ENCODE measurements around the gene TCF4.

Gene TCF4

DNA sequence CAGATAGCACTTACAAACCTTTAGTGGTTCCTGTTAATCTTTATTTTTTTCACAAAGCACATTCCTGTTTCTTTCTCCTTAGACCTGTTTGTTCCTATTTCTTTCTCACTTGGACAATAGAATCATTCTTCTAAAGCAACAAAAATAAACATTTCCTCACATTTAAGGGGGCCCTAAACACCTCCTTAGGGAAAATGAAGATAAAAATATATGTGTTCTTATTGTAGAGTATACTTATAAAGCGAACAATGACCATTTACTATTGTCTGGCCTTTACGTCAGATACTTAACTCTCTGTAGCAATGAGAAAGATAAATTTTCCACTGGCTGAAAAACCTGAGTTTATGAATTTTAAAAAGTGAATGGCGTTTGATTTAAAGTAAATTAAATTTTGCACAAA lies 234.6 kb downstream of the TCF4 start:
- no peak for ATAC-seq
- TF ChIP-seq ZC3H10 (CRISPR knock-in tag; IDR thresholded peaks at IDR 0.05) (no peak), BACH2 (CRISPR knock-in tag; IDR thresholded peaks at IDR 0.05; ENCODE audit: borderline replicate concordance) (no peak), RARB (CRISPR knock-in tag; IDR thresholded peaks at IDR 0.05) (no peak), GLIS3 (CRISPR knock-in tag; IDR thresholded peaks at IDR 0.05) (no peak), ESRRG (CRISPR knock-in tag; IDR thresholded peaks at IDR 0.05) (no peak), PPARA (CRISPR knock-in tag; IDR thresholded peaks at IDR 0.05; ENCODE audit: borderline replicate concordance) (no peak), ZFP3 (CRISPR knock-in tag; IDR thresholded peaks at IDR 0.05) (no peak), ZNF8 (CRISPR knock-in tag; IDR thresholded peaks at IDR 0.05) (no peak), ISL1 (CRISPR knock-in tag; IDR thresholded peaks at IDR 0.05) (no peak), ZFP30 (CRISPR knock-in tag; IDR thresholded peaks at IDR 0.05) (no peak), ARNTL (CRISPR knock-in tag; IDR thresholded peaks at IDR 0.05; ENCODE audit: borderline replicate concordance, low read depth) (no peak), ZNF70 (CRISPR knock-in tag; IDR thresholded peaks at IDR 0.05) (no peak)
- TF ChIP-seq, protein P1, sequence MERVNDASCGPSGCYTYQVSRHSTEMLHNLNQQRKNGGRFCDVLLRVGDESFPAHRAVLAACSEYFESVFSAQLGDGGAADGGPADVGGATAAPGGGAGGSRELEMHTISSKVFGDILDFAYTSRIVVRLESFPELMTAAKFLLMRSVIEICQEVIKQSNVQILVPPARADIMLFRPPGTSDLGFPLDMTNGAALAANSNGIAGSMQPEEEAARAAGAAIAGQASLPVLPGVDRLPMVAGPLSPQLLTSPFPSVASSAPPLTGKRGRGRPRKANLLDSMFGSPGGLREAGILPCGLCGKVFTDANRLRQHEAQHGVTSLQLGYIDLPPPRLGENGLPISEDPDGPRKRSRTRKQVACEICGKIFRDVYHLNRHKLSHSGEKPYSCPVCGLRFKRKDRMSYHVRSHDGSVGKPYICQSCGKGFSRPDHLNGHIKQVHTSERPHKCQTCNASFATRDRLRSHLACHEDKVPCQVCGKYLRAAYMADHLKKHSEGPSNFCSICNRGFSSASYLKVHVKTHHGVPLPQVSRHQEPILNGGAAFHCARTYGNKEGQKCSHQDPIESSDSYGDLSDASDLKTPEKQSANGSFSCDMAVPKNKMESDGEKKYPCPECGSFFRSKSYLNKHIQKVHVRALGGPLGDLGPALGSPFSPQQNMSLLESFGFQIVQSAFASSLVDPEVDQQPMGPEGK (CRISPR knock-in tag; IDR thresholded peaks at IDR 0.05; ENCODE audit: borderline replicate concordance), result no peak
- TF ChIP-seq, protein P2, sequence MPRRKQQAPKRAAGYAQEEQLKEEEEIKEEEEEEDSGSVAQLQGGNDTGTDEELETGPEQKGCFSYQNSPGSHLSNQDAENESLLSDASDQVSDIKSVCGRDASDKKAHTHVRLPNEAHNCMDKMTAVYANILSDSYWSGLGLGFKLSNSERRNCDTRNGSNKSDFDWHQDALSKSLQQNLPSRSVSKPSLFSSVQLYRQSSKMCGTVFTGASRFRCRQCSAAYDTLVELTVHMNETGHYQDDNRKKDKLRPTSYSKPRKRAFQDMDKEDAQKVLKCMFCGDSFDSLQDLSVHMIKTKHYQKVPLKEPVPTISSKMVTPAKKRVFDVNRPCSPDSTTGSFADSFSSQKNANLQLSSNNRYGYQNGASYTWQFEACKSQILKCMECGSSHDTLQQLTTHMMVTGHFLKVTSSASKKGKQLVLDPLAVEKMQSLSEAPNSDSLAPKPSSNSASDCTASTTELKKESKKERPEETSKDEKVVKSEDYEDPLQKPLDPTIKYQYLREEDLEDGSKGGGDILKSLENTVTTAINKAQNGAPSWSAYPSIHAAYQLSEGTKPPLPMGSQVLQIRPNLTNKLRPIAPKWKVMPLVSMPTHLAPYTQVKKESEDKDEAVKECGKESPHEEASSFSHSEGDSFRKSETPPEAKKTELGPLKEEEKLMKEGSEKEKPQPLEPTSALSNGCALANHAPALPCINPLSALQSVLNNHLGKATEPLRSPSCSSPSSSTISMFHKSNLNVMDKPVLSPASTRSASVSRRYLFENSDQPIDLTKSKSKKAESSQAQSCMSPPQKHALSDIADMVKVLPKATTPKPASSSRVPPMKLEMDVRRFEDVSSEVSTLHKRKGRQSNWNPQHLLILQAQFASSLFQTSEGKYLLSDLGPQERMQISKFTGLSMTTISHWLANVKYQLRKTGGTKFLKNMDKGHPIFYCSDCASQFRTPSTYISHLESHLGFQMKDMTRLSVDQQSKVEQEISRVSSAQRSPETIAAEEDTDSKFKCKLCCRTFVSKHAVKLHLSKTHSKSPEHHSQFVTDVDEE (CRISPR knock-in tag; IDR thresholded peaks at IDR 0.05), result no peak
- TF ChIP-seq, protein P3, sequence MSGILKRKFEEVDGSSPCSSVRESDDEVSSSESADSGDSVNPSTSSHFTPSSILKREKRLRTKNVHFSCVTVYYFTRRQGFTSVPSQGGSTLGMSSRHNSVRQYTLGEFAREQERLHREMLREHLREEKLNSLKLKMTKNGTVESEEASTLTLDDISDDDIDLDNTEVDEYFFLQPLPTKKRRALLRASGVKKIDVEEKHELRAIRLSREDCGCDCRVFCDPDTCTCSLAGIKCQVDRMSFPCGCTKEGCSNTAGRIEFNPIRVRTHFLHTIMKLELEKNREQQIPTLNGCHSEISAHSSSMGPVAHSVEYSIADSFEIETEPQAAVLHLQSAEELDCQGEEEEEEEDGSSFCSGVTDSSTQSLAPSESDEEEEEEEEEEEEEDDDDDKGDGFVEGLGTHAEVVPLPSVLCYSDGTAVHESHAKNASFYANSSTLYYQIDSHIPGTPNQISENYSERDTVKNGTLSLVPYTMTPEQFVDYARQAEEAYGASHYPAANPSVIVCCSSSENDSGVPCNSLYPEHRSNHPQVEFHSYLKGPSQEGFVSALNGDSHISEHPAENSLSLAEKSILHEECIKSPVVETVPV (CRISPR knock-in tag; IDR thresholded peaks at IDR 0.05), result no peak
- TF ChIP-seq, protein P4, sequence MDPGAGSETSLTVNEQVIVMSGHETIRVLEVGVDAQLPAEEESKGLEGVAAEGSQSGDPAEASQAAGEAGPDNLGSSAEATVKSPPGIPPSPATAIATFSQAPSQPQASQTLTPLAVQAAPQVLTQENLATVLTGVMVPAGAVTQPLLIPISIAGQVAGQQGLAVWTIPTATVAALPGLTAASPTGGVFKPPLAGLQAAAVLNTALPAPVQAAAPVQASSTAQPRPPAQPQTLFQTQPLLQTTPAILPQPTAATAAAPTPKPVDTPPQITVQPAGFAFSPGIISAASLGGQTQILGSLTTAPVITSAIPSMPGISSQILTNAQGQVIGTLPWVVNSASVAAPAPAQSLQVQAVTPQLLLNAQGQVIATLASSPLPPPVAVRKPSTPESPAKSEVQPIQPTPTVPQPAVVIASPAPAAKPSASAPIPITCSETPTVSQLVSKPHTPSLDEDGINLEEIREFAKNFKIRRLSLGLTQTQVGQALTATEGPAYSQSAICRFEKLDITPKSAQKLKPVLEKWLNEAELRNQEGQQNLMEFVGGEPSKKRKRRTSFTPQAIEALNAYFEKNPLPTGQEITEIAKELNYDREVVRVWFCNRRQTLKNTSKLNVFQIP (CRISPR knock-in tag; IDR thresholded peaks at IDR 0.05; ENCODE audit: borderline replicate concordance, low read depth), result no peak

GRCh38 chr18:55351980-55352714 lies 235.8 kb downstream of the TCF4 start:
- TF ChIP-seq ZC3H10 (CRISPR knock-in tag; IDR thresholded peaks at IDR 0.05) (no peak), RARB (CRISPR knock-in tag; IDR thresholded peaks at IDR 0.05) (no peak), TOX (CRISPR knock-in tag; IDR thresholded peaks at IDR 0.05; ENCODE audit: borderline replicate concordance) (no peak), CSDC2 (CRISPR knock-in tag; IDR thresholded peaks at IDR 0.05) (no peak), BACH2 (CRISPR knock-in tag; IDR thresholded peaks at IDR 0.05; ENCODE audit: borderline replicate concordance) (no peak), PPARA (CRISPR knock-in tag; IDR thresholded peaks at IDR 0.05; ENCODE audit: borderline replicate concordance) (no peak), ZFP3 (CRISPR knock-in tag; IDR thresholded peaks at IDR 0.05) (no peak), CREB5 (CRISPR knock-in tag; IDR thresholded peaks at IDR 0.05; ENCODE audit: low read depth) (no peak), ESRRG (CRISPR knock-in tag; IDR thresholded peaks at IDR 0.05) (no peak), ARNTL (CRISPR knock-in tag; IDR thresholded peaks at IDR 0.05; ENCODE audit: borderline replicate concordance, low read depth) (no peak), ZFP30 (CRISPR knock-in tag; IDR thresholded peaks at IDR 0.05) (no peak)
- TF ChIP-seq, protein P3 (CRISPR knock-in tag; IDR thresholded peaks at IDR 0.05), result no peak
- TF ChIP-seq, protein P1 (CRISPR knock-in tag; IDR thresholded peaks at IDR 0.05; ENCODE audit: borderline replicate concordance), result no peak
- TF ChIP-seq, protein P2 (CRISPR knock-in tag; IDR thresholded peaks at IDR 0.05), result no peak
- no peak for ATAC-seq

Data from SK-N-SH treated with all-trans-retinoic acid at 6 μM for 48 hours (cell line).